HG03432 (cell line): Measurements from ENCODE around the gene PRCC.
A peak's percentile ranks its signal among the peaks of the same experiment; 100 is the strongest.
"Not testable (repeated sequence)": the region's sequence is repeated elsewhere in the genome, so short reads cannot be mapped to it uniquely, and the experiment has no call there.

ENCODE experiments used
- ATAC-seq: cut with Tn5 transposase; IDR thresholded peaks from one replicate; pipeline ENCODE4 v1.9.1; 2021; ENCODE audit warnings: mild to moderate bottlenecking, moderate library complexity; ENCODE audit not compliant: unreplicated experiment

The PRCC gene

DNA sequence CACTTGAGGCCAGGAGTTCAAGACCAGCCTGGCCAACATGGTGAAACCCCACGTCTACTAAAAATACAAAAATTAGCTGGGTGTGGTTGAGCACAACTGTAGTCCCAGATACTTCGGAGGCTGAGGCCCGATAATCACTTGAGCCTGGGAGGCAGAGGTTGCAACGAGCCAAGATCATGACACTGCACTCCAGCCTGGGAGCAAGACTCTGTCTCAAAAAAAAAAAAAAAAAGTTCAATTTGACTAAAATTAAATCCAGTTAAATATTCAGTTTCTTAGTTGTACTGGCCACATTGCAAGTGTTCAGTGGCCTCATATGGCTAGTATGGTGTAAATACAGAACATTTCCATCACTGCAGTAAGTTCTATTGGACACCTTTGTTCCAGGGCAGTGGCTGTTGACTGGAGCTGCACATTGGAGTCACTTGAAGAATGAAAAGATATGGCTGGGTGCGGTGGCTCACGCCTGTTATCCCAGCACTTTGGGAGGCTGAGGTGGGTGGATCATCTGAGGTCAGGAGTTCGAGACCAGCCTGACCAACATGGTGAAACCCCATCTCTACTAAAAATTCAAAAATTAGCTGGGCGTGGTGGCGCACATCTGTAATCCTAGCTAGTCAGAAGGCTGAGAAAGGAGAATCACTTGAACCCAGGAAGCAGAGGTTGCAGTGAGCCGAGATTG lies 9.6 kb upstream of the PRCC start:
- not testable (repeated sequence) for ATAC-seq

DNA sequence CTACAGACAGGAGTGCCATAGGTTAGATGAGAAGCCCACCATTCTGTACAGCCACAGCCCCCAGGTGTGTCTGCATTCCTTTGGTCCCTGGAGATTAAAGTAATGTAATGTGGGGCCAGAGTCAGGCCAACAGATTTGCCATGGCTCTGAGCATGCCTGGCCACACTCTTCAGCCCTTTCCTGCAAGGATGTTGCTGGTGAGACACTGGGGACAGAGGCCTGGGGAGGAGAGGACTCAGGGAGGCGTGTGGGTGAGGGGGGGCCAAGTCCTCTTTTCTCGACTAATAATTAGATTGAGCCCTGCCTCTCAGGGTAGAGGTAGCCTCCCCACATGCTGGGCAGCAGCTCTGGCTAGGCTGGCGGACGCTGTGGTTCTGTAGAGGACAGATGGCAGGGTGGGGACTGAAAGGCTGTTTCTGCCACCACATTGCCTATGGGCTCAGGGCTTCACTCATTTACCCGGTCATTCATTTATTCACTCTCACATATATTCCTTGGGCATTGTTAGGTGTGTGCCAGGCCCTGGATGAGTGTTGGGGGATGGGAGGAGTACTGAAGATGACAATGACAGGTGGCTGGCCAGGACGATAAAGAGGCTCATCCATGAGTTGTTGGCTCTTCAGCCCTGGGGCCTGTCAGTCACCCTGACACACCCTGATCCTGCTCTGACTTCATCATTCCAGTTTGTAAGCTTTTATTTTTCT lies 7.1 kb upstream of the PRCC start:
- no peak for ATAC-seq

DNA sequence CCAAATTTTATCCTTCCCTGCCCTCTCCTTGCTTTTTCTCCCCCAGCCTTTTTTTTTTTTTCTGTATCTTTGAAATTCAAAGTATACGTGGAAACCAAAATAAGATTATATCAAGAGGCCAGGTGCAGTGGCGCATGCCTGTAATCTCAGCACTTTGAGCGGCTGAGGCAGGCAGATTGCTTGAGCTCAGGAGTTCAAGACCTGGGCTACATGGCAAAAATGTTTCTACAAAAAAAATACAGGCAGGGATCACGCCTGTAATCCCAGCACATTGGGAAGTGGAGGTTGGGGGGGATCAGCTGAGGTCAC lies 6.6 kb upstream of the PRCC start:
- ATAC-seq, result no peak

GRCh38 chr1:156765136-156765535 lies 2.2 kb upstream of the PRCC start:
- not testable (repeated sequence) for ATAC-seq

- ATAC-seq, result no peak
These were observed 1.7 kb upstream of the PRCC start for GRCh38 chr1:156765666-156766065.

- peak; percentile 20 for ATAC-seq
These were observed 836 bp upstream of the PRCC start for GRCh38 chr1:156766298-156767100.

DNA sequence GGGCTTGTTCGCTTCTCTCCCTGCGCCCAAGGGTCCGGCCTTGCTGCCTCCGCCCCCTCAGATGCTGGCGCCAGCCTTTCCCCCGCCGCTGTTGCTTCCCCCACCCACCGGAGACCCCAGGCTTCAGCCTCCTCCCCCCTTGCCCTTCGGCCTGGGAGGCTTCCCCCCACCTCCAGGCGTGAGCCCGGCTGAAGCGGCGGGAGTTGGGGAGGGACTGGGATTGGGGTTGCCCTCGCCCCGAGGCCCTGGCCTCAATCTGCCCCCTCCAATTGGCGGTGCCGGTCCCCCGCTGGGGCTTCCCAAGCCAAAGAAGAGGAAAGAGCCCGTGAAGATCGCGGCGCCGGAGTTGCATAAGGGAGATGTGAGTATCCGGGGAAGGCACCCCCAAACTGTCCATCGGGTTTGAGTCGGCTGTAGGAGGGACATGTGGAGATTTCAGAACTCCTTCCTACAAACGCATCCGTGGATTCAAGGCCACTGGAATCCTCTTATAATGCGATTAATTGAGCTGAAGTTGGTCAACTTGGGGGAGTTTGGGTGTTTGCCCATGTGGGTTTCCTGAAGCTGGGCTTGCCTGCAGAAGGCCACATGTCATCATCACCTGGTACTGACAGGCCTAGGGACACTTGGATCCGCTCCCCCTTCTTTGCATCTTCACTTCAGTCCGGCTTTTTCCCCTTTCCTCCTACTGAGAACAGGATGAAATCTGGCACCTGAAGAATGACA lies 707 bp downstream of the PRCC start:
- ATAC-seq, result peak; percentile 7

DNA sequence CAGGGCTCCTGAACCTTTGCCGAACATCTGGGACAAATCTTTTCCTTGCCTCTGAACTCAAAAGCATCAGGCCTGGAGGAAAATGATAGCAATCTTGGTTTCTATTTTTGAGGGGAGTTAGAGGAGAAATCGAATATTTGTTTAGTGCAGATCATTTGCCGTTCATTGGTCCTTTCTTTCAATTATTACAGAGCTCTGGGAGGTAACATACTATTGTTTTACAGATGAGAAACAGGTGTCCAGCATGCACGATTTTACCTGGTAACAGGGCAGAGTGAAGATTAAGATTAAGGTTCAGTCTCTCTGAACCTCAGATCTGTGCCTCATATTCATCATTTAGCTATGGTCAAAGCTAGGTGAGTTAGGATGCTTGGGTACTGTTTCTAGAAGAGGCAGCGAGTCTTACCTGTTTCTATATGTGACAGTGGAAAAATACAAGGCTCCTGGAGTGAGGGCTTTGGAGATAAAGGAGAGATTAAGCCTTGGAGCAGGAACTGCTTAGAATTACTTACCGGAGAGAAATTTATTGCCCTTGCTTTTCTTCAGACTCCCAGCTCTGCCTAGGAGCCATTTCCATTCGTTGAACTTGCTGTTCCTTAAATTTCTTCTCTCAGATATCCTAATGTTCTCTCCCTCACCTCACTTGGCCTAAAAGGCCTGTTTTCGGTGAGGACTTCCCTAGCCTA lies 1.4 kb downstream of the PRCC start:
- no peak for ATAC-seq

DNA sequence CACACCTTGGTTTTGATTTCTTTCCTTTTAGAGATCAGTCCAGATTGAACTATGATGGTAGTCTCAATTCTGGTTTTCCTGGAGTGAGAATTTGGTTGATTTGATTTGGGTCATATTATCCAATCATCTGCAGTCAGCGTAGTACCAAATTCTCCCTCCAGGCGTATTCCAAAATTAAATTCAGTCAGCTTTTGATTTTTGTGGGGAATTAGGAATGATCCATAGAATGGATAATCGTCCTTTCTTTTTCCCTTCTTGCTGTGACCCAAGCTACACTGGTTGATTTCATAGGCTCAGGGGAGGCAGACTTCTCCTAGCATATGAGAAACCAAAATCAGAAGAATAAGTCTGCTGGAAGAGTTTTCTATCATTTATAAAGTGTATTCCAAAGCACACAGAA lies 4.9 kb downstream of the PRCC start:
- ATAC-seq, result no peak

DNA sequence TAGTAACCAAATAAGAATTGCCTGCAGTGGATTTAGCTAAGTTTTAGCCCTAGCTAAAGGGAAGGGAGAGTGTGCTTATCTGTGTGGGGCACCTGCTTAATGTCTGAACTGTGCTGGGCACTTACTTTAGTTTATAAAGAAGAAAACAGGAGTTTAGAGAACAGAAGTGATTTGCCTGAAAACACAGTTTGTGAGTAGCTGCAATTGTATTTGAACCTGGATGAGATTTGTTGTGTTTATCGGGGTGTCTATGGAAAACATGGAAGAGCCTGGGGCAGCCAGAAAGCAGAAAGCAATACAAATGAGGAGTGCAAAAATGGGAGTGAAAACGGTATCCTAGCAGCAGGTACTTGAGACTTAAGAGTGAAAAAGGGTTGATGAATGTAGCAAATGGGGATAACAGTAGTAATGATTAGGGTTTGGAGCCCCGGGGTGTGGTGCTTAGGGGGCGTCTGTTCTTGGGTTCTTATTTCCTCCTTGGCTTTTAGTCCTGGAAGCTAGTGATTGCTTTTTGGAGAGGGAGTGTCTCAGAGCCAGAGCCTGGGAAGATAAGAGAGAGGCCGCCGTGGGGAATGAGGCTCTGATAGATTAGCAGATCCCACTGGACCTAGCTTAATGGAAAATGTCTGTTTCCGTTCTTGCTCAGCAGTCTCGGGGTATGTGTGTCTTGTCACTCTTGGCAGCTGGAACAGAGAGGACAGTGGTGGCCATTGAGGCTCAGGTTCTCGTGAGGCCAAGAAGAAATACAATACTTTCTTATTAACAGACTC lies 5.6 kb downstream of the PRCC start:
- ATAC-seq, result no peak

GRCh38 chr1:156773607-156774006 lies 6.3 kb downstream of the PRCC start:
- no peak for ATAC-seq

DNA sequence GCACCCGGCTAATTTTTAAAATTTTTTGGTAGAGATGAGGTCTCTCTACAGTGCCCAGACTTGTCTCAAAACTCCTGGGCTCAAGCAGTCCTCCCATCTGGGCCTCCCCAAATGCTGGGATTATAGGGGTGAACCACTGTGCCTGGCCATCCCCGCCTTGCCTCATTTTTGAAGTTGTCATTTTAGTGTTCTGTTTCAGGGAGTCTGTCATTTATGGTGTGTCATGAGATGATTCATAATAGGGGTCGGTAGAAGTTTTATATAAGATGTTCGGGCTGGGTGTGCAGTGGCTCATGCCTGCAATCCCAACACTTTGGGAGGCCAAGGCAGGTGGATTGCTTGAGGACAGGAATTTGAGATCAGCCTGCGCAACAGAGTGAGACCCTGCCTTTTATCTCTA lies 8.5 kb downstream of the PRCC start:
- no peak for ATAC-seq

- ATAC-seq, result no peak
These were observed 9.6 kb downstream of the PRCC start for GRCh38 chr1:156776942-156777341.

DNA sequence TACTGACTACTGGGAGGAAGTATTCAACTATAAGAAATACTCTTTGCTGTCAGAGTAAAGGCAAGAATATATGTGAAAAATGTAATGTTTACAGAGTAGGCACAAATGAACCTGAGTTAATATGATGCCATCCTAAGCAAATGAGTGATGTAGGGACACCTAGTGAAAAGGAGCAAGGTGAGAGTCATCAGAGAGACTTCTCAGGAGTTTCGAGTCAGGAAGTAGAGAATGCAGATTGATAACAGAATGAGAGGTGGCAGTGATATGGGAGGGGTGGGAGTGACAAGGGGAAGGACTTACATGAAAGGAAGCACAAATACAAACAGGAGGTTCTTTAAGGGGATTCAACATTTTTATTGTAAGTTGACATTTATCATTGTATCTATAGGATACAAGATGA lies 10.2 kb downstream of the PRCC start:
- no peak for ATAC-seq

DNA sequence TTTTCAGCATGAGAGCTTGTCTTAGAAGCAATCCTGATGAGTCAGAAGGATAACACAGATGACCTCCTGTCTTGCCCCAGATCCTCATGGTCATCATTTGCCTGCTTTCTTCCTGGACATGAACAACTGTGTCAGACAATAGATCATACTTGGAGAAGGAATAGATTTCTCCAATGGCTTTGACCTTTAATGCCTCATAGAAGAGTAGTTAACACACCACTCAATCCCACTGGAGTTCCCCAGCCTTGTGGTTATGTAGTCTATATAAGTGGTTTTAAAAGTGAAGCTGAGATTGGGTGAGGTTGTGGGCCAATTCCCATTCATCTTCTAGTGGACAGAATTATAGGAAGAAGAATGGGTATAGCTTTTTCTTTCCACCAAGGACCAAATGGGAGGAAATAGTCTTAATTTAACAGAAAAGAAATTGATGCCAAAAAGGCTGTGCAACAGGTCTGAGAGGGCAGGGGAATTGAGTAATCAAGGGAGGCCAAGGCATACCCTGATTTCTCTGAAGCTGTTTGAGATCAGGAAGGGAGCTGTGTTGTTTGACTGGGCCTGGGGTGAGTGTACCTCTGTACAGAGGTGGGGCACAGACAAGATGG lies 14.4 kb downstream of the PRCC start:
- no peak for ATAC-seq

- no peak for ATAC-seq
These were observed 18.1 kb downstream of the PRCC start for GRCh38 chr1:156785458-156785857.

DNA sequence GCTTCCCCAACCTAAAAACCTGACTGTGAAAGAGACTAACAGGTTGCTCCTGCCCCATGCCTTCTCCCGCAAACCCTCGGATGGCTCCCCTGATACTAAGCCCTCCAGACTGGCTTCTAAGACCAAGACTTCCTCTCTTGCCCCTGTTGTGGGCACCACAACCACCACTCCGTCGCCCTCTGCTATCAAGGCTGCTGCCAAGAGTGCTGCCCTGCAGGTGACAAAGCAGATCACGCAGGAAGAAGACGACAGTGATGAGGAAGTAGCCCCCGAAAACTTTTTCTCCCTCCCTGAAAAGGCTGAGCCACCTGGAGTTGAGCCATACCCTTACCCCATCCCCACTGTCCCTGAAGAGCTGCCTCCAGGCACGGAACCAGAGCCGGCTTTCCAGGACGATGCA lies 19.3 kb downstream of the PRCC start:
- no peak for ATAC-seq

DNA sequence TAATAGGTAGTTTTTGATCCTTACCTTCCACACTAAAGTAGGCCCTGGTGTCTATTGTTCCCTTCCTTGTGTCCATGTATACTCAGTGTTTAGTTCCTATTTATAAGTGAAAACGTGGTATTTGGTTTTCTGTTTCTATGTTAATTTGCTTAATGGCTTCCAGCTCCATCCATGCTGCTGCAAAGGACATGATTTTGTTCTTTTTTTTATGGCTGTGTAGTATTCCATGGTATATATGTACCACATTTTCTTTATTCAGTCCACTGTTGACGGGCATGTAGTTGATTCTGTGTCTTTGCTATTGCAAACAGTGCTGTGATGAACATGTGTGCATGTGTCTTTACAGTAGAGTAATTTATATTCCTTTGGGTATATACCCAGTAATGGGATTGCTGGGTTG lies 20.8 kb downstream of the PRCC start:
- ATAC-seq, result no peak

DNA sequence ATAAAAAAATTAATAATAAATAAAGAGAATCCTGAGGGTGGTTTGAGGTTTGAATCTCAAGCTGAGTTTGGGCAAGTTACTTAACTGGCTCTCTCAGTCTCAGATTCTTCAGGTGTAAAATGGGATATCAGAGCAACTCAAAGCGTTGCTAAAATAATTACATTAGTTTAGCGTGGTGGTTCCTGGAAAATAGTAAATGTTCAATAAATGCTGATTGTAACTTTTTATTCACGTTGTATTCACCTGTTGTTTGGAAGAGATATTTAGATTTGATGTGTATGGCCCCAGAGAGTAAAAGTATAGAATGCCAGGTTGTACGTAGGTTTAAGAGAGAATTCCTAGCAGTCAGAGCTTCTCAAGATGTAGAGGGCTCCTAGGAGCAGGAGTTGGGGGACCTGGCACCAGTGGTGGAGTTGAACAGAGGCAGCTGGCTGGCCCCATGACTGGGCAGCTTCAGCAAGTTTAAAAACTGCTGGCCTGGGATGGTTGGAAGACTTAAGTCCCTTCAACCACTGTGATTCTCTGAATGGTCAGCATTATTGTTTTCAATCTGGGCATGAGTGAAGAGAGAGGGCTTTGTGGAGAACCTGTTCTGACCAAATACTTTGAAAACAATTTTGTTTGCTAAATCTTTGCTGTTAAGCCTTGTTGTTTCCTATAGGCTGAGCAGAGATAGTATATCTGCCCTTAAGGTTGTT lies 22.4 kb downstream of the PRCC start:
- no peak for ATAC-seq
